ENCODE data around the gene SORCS2. TPM values are rescaled to one million over a fixed set of nuclear protein-coding genes. Genes with fewer than 3 reads are reported as not detected.

SORCS2 gene
- total RNA-seq, 2 donors from 2014 or later, result 1.0 to 4.4 TPM

- Histone ChIP-seq H3K4me1 (replicated peaks) (no peaks in the 10 kb centered on the region), H3K36me3 (no peaks in the 10 kb centered on the region), H3K27me3 (replicated peaks; ENCODE audit: insufficient read depth) (no peaks in the 10 kb centered on the region), H3K4me3 (no peak overlapping the region), H3K27ac (no peak overlapping the region), H3K9me3 (no peaks in the 10 kb centered on the region)
- no peak for DNase-seq (ENCODE audit: low spot score)
- TF ChIP-seq POLR2AphosphoS5 (IDR thresholded peaks at IDR 0.05) (no peak), POLR2A (IDR thresholded peaks at IDR 0.05) (no peak)
- TF ChIP-seq, protein P1, sequence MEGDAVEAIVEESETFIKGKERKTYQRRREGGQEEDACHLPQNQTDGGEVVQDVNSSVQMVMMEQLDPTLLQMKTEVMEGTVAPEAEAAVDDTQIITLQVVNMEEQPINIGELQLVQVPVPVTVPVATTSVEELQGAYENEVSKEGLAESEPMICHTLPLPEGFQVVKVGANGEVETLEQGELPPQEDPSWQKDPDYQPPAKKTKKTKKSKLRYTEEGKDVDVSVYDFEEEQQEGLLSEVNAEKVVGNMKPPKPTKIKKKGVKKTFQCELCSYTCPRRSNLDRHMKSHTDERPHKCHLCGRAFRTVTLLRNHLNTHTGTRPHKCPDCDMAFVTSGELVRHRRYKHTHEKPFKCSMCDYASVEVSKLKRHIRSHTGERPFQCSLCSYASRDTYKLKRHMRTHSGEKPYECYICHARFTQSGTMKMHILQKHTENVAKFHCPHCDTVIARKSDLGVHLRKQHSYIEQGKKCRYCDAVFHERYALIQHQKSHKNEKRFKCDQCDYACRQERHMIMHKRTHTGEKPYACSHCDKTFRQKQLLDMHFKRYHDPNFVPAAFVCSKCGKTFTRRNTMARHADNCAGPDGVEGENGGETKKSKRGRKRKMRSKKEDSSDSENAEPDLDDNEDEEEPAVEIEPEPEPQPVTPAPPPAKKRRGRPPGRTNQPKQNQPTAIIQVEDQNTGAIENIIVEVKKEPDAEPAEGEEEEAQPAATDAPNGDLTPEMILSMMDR (IDR thresholded peaks at IDR 0.05), result no peak
- intact Hi-C loops (cut with DNase I), result no loop called here
- 83% methylated on average over 17 of the region's 17 CpGs for WGBS
These were observed 108.9 kb downstream of the SORCS2 start for GRCh38 chr4:7301126-7301785.

GRCh38 chr4:7301846-7302630 lies 109.7 kb downstream of the SORCS2 start:
- Histone ChIP-seq H3K27ac (no peak overlapping the region), H3K4me3 (no peak overlapping the region), H3K4me1 (replicated peaks) (no peaks in the 10 kb centered on the region), H3K27me3 (replicated peaks; ENCODE audit: insufficient read depth) (no peaks in the 10 kb centered on the region), H3K9me3 (no peaks in the 10 kb centered on the region), H3K36me3 (no peaks in the 10 kb centered on the region)
- intact Hi-C loops (cut with DNase I), result no loop called here
- no peak for DNase-seq (ENCODE audit: low spot score)
- WGBS, result 88% methylated on average over 20 of the region's 20 CpGs
- TF ChIP-seq POLR2AphosphoS5 (IDR thresholded peaks at IDR 0.05) (no peak), POLR2A (IDR thresholded peaks at IDR 0.05) (no peak)
- TF ChIP-seq, protein P1 (IDR thresholded peaks at IDR 0.05), result no peak

DNA sequence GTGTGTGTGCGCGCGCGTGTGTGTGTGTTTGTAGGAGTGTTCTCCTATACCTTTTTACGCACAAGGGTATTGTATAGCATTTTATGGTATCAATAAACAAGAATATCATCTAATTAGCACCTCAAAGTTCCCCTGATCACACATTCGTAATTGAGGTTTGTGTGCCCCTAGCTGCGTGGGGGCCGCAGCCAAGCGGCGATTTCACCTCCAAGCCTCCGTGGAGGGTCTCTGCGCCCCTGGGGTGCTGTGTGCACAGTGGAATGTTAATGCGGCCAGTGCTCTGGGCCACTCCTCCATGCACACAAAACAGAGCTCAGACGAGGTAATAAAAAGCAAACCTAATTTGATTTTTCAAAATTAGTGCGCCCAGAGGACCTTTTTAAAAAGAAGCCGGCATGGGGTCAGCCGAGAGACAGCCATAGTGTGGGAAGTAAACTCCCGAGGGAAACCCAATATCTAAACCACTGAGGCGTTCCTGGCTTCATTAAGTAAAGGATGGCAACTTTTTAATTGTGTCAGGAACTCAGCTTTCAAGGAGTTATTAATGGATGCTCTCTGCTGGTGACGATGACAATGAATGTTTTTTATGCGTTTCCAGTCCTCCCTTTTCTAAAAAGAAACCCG lies 110.6 kb downstream of the SORCS2 start:
- H3K27me3 ChIP-seq (replicated peaks; ENCODE audit: insufficient read depth), result no peaks in the 10 kb centered on the region
- no peak for TF ChIP-seq POLR2AphosphoS5 (IDR thresholded peaks at IDR 0.05)
- TF ChIP-seq, protein P1 (IDR thresholded peaks at IDR 0.05), result no peak
- TF ChIP-seq POLR2A (IDR thresholded peaks at IDR 0.05), result no peak
- DNase-seq (ENCODE audit: low spot score), result no peak
- 74% methylated on average over 22 of the region's 22 CpGs for WGBS
- H3K9me3 ChIP-seq, result no peaks in the 10 kb centered on the region
- H3K4me1 ChIP-seq (replicated peaks), result no peaks in the 10 kb centered on the region
- H3K36me3 ChIP-seq, result no peaks in the 10 kb centered on the region
- H3K4me3 ChIP-seq, result no peak overlapping the region
- intact Hi-C loops (cut with DNase I), result no loop called here
- no peak overlapping the region for H3K27ac ChIP-seq

GRCh38 chr4:7303561-7303960 lies 111.2 kb downstream of the SORCS2 start:
- WGBS, result 94% methylated on average over 12 of the region's 12 CpGs

More at GRCh38 chr4:7303561-7303960, 111.2 kb downstream of the SORCS2 start:
- TF ChIP-seq, protein P1 (IDR thresholded peaks at IDR 0.05), result no peak
- intact Hi-C loops (cut with DNase I), result no loop called here
- H3K27ac ChIP-seq, result no peak overlapping the region
- H3K9me3 ChIP-seq, result no peaks in the 10 kb centered on the region
- no peak for DNase-seq (ENCODE audit: low spot score)
- no peaks in the 10 kb centered on the region for H3K4me1 ChIP-seq (replicated peaks)
- H3K4me3 ChIP-seq, result no peak overlapping the region
- H3K27me3 ChIP-seq (replicated peaks; ENCODE audit: insufficient read depth), result no peaks in the 10 kb centered on the region
- no peaks in the 10 kb centered on the region for H3K36me3 ChIP-seq

Measured in prostate gland (tissue), 2 donors.